ENCODE results near the gene LRMDA. TPM values are rescaled to one million over a fixed set of nuclear protein-coding genes. Genes with fewer than 3 reads are reported as not detected.

The LRMDA gene
- polyA plus RNA-seq, 2 of the 4 experiments (the other 2 are of a cell fraction) = 4.6 to 5.2 TPM

DNA sequence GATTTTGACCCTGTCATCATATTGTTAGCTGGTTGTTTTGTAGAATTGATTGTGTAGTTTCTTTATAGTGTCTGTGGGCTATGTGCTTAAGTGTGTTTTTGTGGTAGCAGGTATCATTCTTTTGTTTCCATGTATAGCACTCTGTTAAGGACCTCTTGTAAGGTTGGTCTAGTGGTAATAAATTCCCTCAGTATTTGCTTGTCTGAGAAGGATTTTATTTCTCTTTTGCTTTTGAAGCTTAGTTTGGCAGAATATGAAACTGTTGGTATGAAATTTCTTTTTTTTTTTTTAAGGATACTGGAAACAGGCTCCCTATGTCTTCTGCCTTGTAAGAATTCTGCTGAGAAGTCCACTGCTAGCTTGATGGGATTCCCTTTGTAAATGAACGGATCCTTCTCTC lies 1073.4 kb downstream of the LRMDA start:
- FAIRE-seq (no peak), ATAC-seq (no peak), DNase-seq (ENCODE audit: low read depth in 1 of 2, low spot score in 1 of 2) (no peak)
- Histone ChIP-seq H3K4me2 (no peak overlapping the region), H3K27ac (no peak overlapping the region), H3K4me3 (no peak overlapping the region), H3K4me1 (no peaks in the 10 kb centered on the region), H3K9me3 (peaks cover 24% of the 10 kb centered on the region)
- 0% methylated on average over 1 of the region's 1 CpG for WGBS (ENCODE audit: missing lambda C conversion rate)
- no peak for TF ChIP-seq JUNB (IDR thresholded peaks at IDR 0.05)
- TF ChIP-seq, protein P1, sequence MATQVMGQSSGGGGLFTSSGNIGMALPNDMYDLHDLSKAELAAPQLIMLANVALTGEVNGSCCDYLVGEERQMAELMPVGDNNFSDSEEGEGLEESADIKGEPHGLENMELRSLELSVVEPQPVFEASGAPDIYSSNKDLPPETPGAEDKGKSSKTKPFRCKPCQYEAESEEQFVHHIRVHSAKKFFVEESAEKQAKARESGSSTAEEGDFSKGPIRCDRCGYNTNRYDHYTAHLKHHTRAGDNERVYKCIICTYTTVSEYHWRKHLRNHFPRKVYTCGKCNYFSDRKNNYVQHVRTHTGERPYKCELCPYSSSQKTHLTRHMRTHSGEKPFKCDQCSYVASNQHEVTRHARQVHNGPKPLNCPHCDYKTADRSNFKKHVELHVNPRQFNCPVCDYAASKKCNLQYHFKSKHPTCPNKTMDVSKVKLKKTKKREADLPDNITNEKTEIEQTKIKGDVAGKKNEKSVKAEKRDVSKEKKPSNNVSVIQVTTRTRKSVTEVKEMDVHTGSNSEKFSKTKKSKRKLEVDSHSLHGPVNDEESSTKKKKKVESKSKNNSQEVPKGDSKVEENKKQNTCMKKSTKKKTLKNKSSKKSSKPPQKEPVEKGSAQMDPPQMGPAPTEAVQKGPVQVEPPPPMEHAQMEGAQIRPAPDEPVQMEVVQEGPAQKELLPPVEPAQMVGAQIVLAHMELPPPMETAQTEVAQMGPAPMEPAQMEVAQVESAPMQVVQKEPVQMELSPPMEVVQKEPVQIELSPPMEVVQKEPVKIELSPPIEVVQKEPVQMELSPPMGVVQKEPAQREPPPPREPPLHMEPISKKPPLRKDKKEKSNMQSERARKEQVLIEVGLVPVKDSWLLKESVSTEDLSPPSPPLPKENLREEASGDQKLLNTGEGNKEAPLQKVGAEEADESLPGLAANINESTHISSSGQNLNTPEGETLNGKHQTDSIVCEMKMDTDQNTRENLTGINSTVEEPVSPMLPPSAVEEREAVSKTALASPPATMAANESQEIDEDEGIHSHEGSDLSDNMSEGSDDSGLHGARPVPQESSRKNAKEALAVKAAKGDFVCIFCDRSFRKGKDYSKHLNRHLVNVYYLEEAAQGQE (IDR thresholded peaks at IDR 0.05) = no peak
- TF ChIP-seq POLR2A (IDR thresholded peaks at IDR 0.05; ENCODE audit: low read length) = no peak
- TF ChIP-seq CBX2 (IDR thresholded peaks at IDR 0.05; ENCODE audit: borderline replicate concordance, low read depth) = no peak
- TF ChIP-seq USF2 (IDR thresholded peaks at IDR 0.05) = no peak
- no peak for TF ChIP-seq CEBPB (IDR thresholded peaks at IDR 0.05)
- TF ChIP-seq, protein P2, sequence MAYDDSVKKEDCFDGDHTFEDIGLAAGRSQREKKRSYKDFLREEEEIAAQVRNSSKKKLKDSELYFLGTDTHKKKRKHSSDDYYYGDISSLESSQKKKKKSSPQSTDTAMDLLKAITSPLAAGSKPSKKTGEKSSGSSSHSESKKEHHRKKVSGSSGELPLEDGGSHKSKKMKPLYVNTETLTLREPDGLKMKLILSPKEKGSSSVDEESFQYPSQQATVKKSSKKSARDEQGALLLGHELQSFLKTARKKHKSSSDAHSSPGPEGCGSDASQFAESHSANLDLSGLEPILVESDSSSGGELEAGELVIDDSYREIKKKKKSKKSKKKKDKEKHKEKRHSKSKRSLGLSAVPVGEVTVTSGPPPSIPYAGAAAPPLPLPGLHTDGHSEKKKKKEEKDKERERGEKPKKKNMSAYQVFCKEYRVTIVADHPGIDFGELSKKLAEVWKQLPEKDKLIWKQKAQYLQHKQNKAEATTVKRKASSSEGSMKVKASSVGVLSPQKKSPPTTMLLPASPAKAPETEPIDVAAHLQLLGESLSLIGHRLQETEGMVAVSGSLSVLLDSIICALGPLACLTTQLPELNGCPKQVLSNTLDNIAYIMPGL (CRISPR knock-in tag; IDR thresholded peaks at IDR 0.05; ENCODE audit: borderline replicate concordance) = no peak
- no peak for TF ChIP-seq HOXA7 (CRISPR knock-in tag; IDR thresholded peaks at IDR 0.05)
- no peak for TF ChIP-seq KDM5A (IDR thresholded peaks at IDR 0.05)
- TF ChIP-seq MAFK (IDR thresholded peaks at IDR 0.05; ENCODE audit: partially characterized antibody) = no peak
- no peak for TF ChIP-seq POLR2AphosphoS2 (conservative IDR thresholded peaks at IDR 0.05; ENCODE audit: low read length)
- no peak for TF ChIP-seq RAD21 (conservative IDR thresholded peaks at IDR 0.05 in 1 of 2, IDR thresholded peaks at IDR 0.05 in 1 of 2)
- TF ChIP-seq ZSCAN20 (CRISPR knock-in tag; IDR thresholded peaks at IDR 0.05) = no peak
- TF ChIP-seq EHF (CRISPR knock-in tag; IDR thresholded peaks at IDR 0.05) = no peak
- TF ChIP-seq KDM1A (IDR thresholded peaks at IDR 0.05; ENCODE audit: low read depth) = no peak
- no peak for TF ChIP-seq GATA3 (IDR thresholded peaks at IDR 0.05; ENCODE audit: borderline replicate concordance)
- TF ChIP-seq RFX5 (IDR thresholded peaks at IDR 0.05) = no peak
- TF ChIP-seq PHF8 (IDR thresholded peaks at IDR 0.05; ENCODE audit: borderline replicate concordance, low read depth) = no peak
- CTCF ChIA-PET = interaction anchor here (1.3 kb wide), 1 partner anchor 42 kb away, joined by 3 read pairs; no protein-coding TSS in a partner anchor
- POLR2A ChIA-PET = no interaction called here

- no peak for ATAC-seq
- no peaks in the 10 kb centered on the region for H3K4me1 ChIP-seq
- WGBS (ENCODE audit: missing lambda C conversion rate) = 19% methylated on average over 3 of the region's 3 CpGs
- H3K27ac ChIP-seq = no peak overlapping the region
- no peak for FAIRE-seq
- TF ChIP-seq RFX5 (IDR thresholded peaks at IDR 0.05) (no peak), MYC (IDR thresholded peaks at IDR 0.05; ENCODE audit: borderline replicate concordance, low read length) (no peak), E2F6 (IDR thresholded peaks at IDR 0.05; ENCODE audit: borderline replicate concordance, low read depth) (no peak), TFCP2L1 (CRISPR knock-in tag; IDR thresholded peaks at IDR 0.05) (no peak), CHD4 (IDR thresholded peaks at IDR 0.05; ENCODE audit: borderline replicate concordance) (no peak), KDM5A (IDR thresholded peaks at IDR 0.05) (no peak), EHMT2 (IDR thresholded peaks at IDR 0.05; ENCODE audit: low read depth) (no peak), ZSCAN20 (CRISPR knock-in tag; IDR thresholded peaks at IDR 0.05) (no peak), POLR2A (IDR thresholded peaks at IDR 0.05; ENCODE audit: low read length) (no peak), BHLHE40 (IDR thresholded peaks at IDR 0.05; ENCODE audit: low read depth, low read length) (no peak), EP300 (IDR thresholded peaks at IDR 0.05) (no peak), SMC3 (IDR thresholded peaks at IDR 0.05) (no peak)
- TF ChIP-seq, protein P3, sequence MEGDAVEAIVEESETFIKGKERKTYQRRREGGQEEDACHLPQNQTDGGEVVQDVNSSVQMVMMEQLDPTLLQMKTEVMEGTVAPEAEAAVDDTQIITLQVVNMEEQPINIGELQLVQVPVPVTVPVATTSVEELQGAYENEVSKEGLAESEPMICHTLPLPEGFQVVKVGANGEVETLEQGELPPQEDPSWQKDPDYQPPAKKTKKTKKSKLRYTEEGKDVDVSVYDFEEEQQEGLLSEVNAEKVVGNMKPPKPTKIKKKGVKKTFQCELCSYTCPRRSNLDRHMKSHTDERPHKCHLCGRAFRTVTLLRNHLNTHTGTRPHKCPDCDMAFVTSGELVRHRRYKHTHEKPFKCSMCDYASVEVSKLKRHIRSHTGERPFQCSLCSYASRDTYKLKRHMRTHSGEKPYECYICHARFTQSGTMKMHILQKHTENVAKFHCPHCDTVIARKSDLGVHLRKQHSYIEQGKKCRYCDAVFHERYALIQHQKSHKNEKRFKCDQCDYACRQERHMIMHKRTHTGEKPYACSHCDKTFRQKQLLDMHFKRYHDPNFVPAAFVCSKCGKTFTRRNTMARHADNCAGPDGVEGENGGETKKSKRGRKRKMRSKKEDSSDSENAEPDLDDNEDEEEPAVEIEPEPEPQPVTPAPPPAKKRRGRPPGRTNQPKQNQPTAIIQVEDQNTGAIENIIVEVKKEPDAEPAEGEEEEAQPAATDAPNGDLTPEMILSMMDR (IDR thresholded peaks at IDR 0.05) = no peak
- TF ChIP-seq, protein P4, sequence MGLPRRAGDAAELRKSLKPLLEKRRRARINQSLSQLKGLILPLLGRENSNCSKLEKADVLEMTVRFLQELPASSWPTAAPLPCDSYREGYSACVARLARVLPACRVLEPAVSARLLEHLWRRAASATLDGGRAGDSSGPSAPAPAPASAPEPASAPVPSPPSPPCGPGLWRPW (IDR thresholded peaks at IDR 0.05) = no peak
- no peak for DNase-seq (ENCODE audit: low read depth in 1 of 2, low spot score in 1 of 2)
- no peak overlapping the region for H3K4me2 ChIP-seq
- ChIA-PET POLR2A (no interaction called here), CTCF (no interaction called here)
- H3K9me3 ChIP-seq = peaks cover 19% of the 10 kb centered on the region
- H3K4me3 ChIP-seq = no peak overlapping the region
Observed at GRCh38 chr10:76509446-76509845, 1078.0 kb downstream of the LRMDA start.

All from A549 (cell line).